Natural killer cell (primary cell): ENCODE results near the gene GPER1. TPM values are rescaled to one million over a fixed set of nuclear protein-coding genes. Genes with fewer than 3 reads are reported as not detected.

ENCODE experiments used
- ATAC-seq, 3 donors: fragments of 150-1000 bp in 2 of 3; fragments of 200-7000 bp in 1 of 3; cut with Tn5 transposase; 1 replicate in 1 of 3; 2 replicates in 2 of 3; pipeline ENCODE4 v1.10.0; 2021; ENCODE audit warnings: mild to moderate bottlenecking in 2 of 3, moderate library complexity in 2 of 3
- DNase-seq, 2 donors: peaks; one replicate each; pipeline versions ENCODE4 v3.0.0 to v3.0.0-alpha.2; 2013 to 2021; ENCODE audit warnings: mixed read lengths in 1 of 2
- H3K27ac ChIP-seq: one replicate; pipeline ENCODE4 v1.5.1; 2013; ENCODE audit warnings: mild to moderate bottlenecking, low read length
- H3K27me3 ChIP-seq: one replicate; pipeline ENCODE4 v1.6.1; 2013; ENCODE audit warnings: low read length; ENCODE audit not compliant: control insufficient read depth, insufficient read depth
- H3K36me3 ChIP-seq: one replicate; pipeline ENCODE4 v1.6.1; 2013; ENCODE audit warnings: low read length; ENCODE audit not compliant: control insufficient read depth, insufficient read depth
- H3K4me1 ChIP-seq: one replicate; pipeline ENCODE4 v1.6.1; 2013; ENCODE audit warnings: low read length; ENCODE audit not compliant: control insufficient read depth, insufficient read depth
- H3K4me3 ChIP-seq: one replicate; pipeline ENCODE4 v1.5.1; 2013; ENCODE audit warnings: low read length
- H3K9me3 ChIP-seq: one replicate; pipeline ENCODE4 v1.6.1; 2013; ENCODE audit warnings: low read length; ENCODE audit not compliant: control insufficient read depth, insufficient read depth
- H3K27ac Mint-ChIP-seq, 2 donors: one replicate each; pipeline ENCODE4 v1.8.0; 2022; ENCODE audit warnings: mild to moderate bottlenecking in 2 of 2, mixed read lengths in 2 of 2, moderate library complexity in 1 of 2
- H3K27me3 Mint-ChIP-seq, 2 donors: one replicate each; pipeline ENCODE4 v1.8.0; 2022; ENCODE audit warnings: low read depth in 2 of 2, mixed read lengths in 2 of 2
- H3K36me3 Mint-ChIP-seq: one replicate; pipeline ENCODE4 v1.8.0; 2022; ENCODE audit warnings: mixed read lengths
- H3K4me1 Mint-ChIP-seq, 2 donors: one replicate each; pipeline ENCODE4 v1.8.0; 2022; ENCODE audit warnings: mixed read lengths in 2 of 2
- H3K4me3 Mint-ChIP-seq: one replicate; pipeline ENCODE4 v1.8.0; 2022; ENCODE audit warnings: mild to moderate bottlenecking, moderate library complexity, mixed read lengths
- H3K9me3 Mint-ChIP-seq, 2 donors: one replicate each; pipeline ENCODE4 v1.8.0; 2022; ENCODE audit warnings: mixed read lengths in 2 of 2
- WGBS: methylation state at CpG from one replicate; pipeline ENCODE4 v1.1.7; 2013; ENCODE audit warnings: missing lambda C conversion rate; ENCODE audit not compliant: insufficient coverage; 5-methylcytosine and 5-hydroxymethylcytosine counted together
- intact Hi-C: fragments of 100-400 bp; cut with micrococcal nuclease; formaldehyde crosslinking; loops from one replicate; pipeline ENCODE4 v1.14.2; 2022
- total RNA-seq, 4 donors: library from RNA; stranded (reverse); fragments of 120-200 nt in 1 of 4; gene quantifications; one replicate each; pipeline versions ENCODE4 v1.2.3 to v1.2.4, GENCODE V29; 2013 to 2022
- TF ChIP-seq, protein P1 (sequence below): fragments of 200-600 bp; IDR thresholded peaks from one replicate; pipeline ENCODE4 v1.8.0; 2022; ENCODE audit warnings: antibody characterized with exemption

Gene GPER1
- total RNA-seq, 3 donors from 2014 or later (not counting 1 experiment from before 2014, with no cell fraction given): 0.25 to 0.26 TPM; not detected in 1

DNA sequence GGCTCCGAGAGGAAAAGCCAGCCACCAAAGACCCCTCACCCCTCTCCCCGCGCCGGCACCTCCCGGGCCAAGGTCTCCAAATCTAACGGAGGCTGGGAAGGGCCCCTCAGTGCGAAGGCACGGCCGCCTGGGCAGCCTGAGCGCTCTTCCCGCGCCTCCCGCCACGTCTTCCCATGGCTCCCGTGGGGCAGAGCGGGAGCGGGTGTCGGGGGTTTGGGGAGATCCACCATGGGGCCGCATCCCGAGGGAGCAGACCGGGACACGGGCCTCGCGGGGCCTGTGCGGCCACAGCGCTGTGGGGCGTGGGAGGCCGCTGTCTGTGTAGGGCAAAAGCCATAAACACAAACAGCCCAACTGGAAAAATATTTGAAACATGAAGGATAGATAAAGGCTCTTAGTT is 22.4 kb downstream of the GPER1 start:
- H3K9me3 Mint-ChIP-seq: no peaks in the 10 kb centered on the region
- H3K27ac ChIP-seq: no peak overlapping the region
- no peaks in the 10 kb centered on the region for H3K27me3 Mint-ChIP-seq
- intact Hi-C loops: no loop called here
- H3K4me1 ChIP-seq: no peaks in the 10 kb centered on the region
- no peaks in the 10 kb centered on the region for H3K36me3 Mint-ChIP-seq
- no peaks in the 10 kb centered on the region for H3K36me3 ChIP-seq
- H3K9me3 ChIP-seq: no peaks in the 10 kb centered on the region
- no peak for ATAC-seq
- no peak for DNase-seq
- no peaks in the 10 kb centered on the region for H3K27me3 ChIP-seq
- no peak overlapping the region for H3K4me3 Mint-ChIP-seq
- 97% methylated on average over 28 of the region's 28 CpGs for WGBS
- H3K4me3 ChIP-seq: no peak overlapping the region
- H3K4me1 Mint-ChIP-seq: no peaks in the 10 kb centered on the region
- TF ChIP-seq, protein P1, sequence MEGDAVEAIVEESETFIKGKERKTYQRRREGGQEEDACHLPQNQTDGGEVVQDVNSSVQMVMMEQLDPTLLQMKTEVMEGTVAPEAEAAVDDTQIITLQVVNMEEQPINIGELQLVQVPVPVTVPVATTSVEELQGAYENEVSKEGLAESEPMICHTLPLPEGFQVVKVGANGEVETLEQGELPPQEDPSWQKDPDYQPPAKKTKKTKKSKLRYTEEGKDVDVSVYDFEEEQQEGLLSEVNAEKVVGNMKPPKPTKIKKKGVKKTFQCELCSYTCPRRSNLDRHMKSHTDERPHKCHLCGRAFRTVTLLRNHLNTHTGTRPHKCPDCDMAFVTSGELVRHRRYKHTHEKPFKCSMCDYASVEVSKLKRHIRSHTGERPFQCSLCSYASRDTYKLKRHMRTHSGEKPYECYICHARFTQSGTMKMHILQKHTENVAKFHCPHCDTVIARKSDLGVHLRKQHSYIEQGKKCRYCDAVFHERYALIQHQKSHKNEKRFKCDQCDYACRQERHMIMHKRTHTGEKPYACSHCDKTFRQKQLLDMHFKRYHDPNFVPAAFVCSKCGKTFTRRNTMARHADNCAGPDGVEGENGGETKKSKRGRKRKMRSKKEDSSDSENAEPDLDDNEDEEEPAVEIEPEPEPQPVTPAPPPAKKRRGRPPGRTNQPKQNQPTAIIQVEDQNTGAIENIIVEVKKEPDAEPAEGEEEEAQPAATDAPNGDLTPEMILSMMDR: no peak
- no peak overlapping the region for H3K27ac Mint-ChIP-seq

DNA sequence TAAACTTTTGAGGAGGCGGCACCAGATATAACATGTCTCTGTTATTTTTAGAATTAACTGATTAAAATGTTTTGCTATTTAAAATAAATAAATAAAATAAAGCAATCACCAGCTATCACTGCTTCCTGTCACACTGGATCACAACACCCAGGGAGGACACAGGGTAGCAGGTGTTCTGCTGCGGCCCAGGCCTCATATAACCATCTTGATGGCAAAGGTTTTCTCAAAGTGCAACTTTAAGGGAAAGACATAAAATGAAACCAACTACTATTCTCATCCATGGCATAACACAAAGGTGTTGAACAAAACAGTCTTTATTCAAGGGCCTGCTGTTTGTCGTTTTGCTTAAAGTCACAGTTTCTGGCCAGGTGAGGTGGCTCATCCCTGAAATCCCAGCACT is 23.2 kb downstream of the GPER1 start:
- Mint-ChIP-seq H3K27me3 (no peaks in the 10 kb centered on the region), H3K9me3 (no peaks in the 10 kb centered on the region), H3K27ac (no peak overlapping the region), H3K36me3 (no peaks in the 10 kb centered on the region), H3K4me3 (no peak overlapping the region), H3K4me1 (no peaks in the 10 kb centered on the region)
- H3K27me3 ChIP-seq: no peaks in the 10 kb centered on the region
- WGBS: 96% methylated on average over 2 of the region's 3 CpGs
- TF ChIP-seq, protein P1: no peak
- ATAC-seq (no peak), DNase-seq (no peak)
- no peaks in the 10 kb centered on the region for H3K36me3 ChIP-seq
- H3K4me3 ChIP-seq: no peak overlapping the region
- no peaks in the 10 kb centered on the region for H3K4me1 ChIP-seq
- no peaks in the 10 kb centered on the region for H3K9me3 ChIP-seq
- intact Hi-C loops: no loop called here
- no peak overlapping the region for H3K27ac ChIP-seq

DNA sequence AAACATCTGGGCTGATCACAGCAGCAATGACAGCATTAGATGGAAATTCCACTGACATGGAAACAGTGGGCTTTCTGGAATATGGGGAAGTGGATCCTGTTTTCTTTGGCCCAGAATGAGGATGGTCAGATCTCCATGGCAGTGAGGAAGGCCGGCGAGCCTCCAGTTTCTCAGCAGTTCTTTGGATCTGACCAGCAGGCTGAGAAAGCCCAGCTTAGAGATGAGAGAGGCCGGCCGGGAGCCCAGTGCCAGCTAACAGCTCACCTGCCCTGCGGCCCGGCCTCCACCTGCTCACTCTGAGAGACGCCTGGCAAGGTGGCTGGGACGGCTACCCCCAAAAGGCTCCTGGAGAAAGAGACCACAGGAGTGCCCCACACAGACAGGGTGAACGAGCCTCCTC is 24.2 kb downstream of the GPER1 start:
- no peak overlapping the region for H3K27ac ChIP-seq
- no peaks in the 10 kb centered on the region for H3K27me3 ChIP-seq
- ATAC-seq: no peak
- WGBS: 92% methylated on average over 9 of the region's 9 CpGs
- no peaks in the 10 kb centered on the region for H3K4me1 ChIP-seq
- no peak overlapping the region for H3K27ac Mint-ChIP-seq
- no peaks in the 10 kb centered on the region for H3K9me3 Mint-ChIP-seq
- no peaks in the 10 kb centered on the region for H3K36me3 ChIP-seq
- no peaks in the 10 kb centered on the region for H3K4me1 Mint-ChIP-seq
- no peak overlapping the region for H3K4me3 ChIP-seq
- intact Hi-C loops: no loop called here
- H3K9me3 ChIP-seq: no peaks in the 10 kb centered on the region
- TF ChIP-seq, protein P1: no peak
- H3K4me3 Mint-ChIP-seq: no peak overlapping the region
- no peaks in the 10 kb centered on the region for H3K27me3 Mint-ChIP-seq
- no peaks in the 10 kb centered on the region for H3K36me3 Mint-ChIP-seq
- DNase-seq: no peak
